DOHH2 (cell line): ENCODE measurements around the gene TMEM184A.

Experiments
- H3F3A ChIP-seq: fragments of 200-600 bp; sonication (generic), shearing (Covaris generic); 2 replicates; pipeline ENCODE4 v1.6.0; 2016; ENCODE audit warnings: antibody characterized with exemption, mild to moderate bottlenecking; ENCODE audit not compliant: control insufficient read depth, insufficient read depth
- H3K27ac ChIP-seq: fragments of 200-600 bp; sonication (generic); 2 replicates; pipeline ENCODE4 v1.5.1; 2014; ENCODE audit warnings: low read depth, mild to moderate bottlenecking, low read length, moderate library complexity
- H3K27me3 ChIP-seq: fragments of 200-600 bp; sonication (generic); 2 replicates; pipeline ENCODE4 v1.6.1; 2014; ENCODE audit warnings: mild to moderate bottlenecking, low read length, mixed read lengths; ENCODE audit not compliant: control insufficient read depth
- H3K36me3 ChIP-seq: fragments of 200-600 bp; sonication (generic); 2 replicates; pipeline ENCODE4 v1.6.1; 2014; ENCODE audit warnings: mild to moderate bottlenecking, low read length, moderate library complexity, mixed read lengths; ENCODE audit not compliant: control insufficient read depth
- H3K4me1 ChIP-seq: fragments of 200-600 bp; sonication (generic); 2 replicates; pipeline ENCODE4 v1.6.1; 2014; ENCODE audit warnings: mild to moderate bottlenecking, low read length, mixed read lengths; ENCODE audit not compliant: control insufficient read depth
- H3K4me2 ChIP-seq: fragments of 200-600 bp; sonication (generic); 2 replicates; pipeline ENCODE4 v1.6.0; 2014; ENCODE audit warnings: mild to moderate bottlenecking, low read length, moderate library complexity
- H3K4me3 ChIP-seq: fragments of 200-600 bp; sonication (generic); 2 replicates; pipeline ENCODE4 v1.5.1; 2014; ENCODE audit warnings: mild to moderate bottlenecking, low read length, mixed read lengths
- H3K79me2 ChIP-seq: fragments of 200-600 bp; sonication (generic); 2 replicates; pipeline ENCODE4 v1.6.1; 2014; ENCODE audit warnings: mild to moderate bottlenecking, low read length, mixed read lengths; ENCODE audit not compliant: control insufficient read depth
- H3K9me2 ChIP-seq: fragments of 200-600 bp; sonication (generic); replicated peaks from 2 replicates; pipeline ENCODE4 v1.6.1; 2014; ENCODE audit warnings: mild to moderate bottlenecking, low read length, mixed read lengths; ENCODE audit not compliant: control insufficient read depth
- H3K9me3 ChIP-seq: fragments of 200-600 bp; sonication (generic); 2 replicates; pipeline ENCODE4 v1.6.1; 2014; ENCODE audit warnings: antibody characterized with exemption, low read length, mixed read lengths; ENCODE audit not compliant: control insufficient read depth, insufficient read depth
- H4K20me1 ChIP-seq: fragments of 200-600 bp; sonication (generic); 2 replicates; pipeline ENCODE4 v1.6.0; 2014; ENCODE audit warnings: low read depth, mild to moderate bottlenecking, antibody characterized with exemption, low read length, moderate library complexity; ENCODE audit not compliant: control insufficient read depth, insufficient read depth
- CTCF ChIP-seq: fragments of 200-600 bp; sonication (generic); IDR thresholded peaks from one replicate; pipeline ENCODE4 v1.5.1; 2014; ENCODE audit warnings: antibody characterized with exemption, mild to moderate bottlenecking, low read depth, low read length; ENCODE audit not compliant: poor library complexity, severe bottlenecking
- EZH2phosphoT487 ChIP-seq: fragments of 200-600 bp; sonication (generic); IDR thresholded peaks from 2 replicates; pipeline ENCODE4 v1.6.1; 2017; ENCODE audit warnings: borderline replicate concordance, mild to moderate bottlenecking, antibody characterized with exemption, low read length, moderate library complexity, mixed read lengths

TMEM184A gene

DNA sequence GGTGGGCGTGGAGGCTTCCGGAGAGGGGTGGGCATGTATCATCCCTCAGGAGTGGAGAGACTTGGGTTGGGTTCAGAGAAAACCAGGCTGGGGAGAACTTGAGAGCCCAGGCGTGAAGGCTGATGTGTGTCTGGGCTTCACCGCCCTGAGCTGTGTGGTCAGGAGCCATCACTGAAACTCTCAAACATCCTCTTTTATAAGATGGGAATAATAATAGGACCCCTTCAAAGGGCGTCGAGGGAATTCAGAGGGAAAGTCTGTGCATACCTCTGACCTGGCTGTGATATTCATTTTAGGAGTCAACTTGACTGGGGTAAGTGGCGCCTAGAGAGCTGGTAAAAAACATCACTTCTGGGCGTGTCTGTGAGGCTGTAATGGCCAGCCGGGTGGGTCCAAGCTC lies 34.9 kb upstream of the TMEM184A start:
- TF ChIP-seq CTCF (no peak), EZH2phosphoT487 (no peak)
- H3K27me3 ChIP-seq: peaks cover 40% of the 10 kb centered on the region
- no peak overlapping the region for H3K27ac ChIP-seq

GRCh38 chr7:1590476-1590875 lies 34.5 kb upstream of the TMEM184A start:
- TF ChIP-seq CTCF: no peak
- no peak for TF ChIP-seq EZH2phosphoT487
- H3K4me2 ChIP-seq: no peak overlapping the region
- H3K36me3 ChIP-seq: no peaks in the 10 kb centered on the region
- H3K9me3 ChIP-seq: no peaks in the 10 kb centered on the region
- no peak overlapping the region for H3K27ac ChIP-seq
- peaks cover 40% of the 10 kb centered on the region for H3K27me3 ChIP-seq
- H3F3A ChIP-seq: no peaks in the 10 kb centered on the region
- H4K20me1 ChIP-seq: 0 out of 2 replicates have a peak, but pooled peaks cover 2% of the 10 kb centered on the region
- H3K79me2 ChIP-seq: no peaks in the 10 kb centered on the region
- H3K9me2 ChIP-seq: no peaks in the 10 kb centered on the region
- no peak overlapping the region for H3K4me3 ChIP-seq
- peaks cover 23% of the 10 kb centered on the region for H3K4me1 ChIP-seq

More for the DNA sequence above, 34.9 kb upstream of the TMEM184A start:
- no peaks in the 10 kb centered on the region for H3K36me3 ChIP-seq
- H3K9me2 ChIP-seq: no peaks in the 10 kb centered on the region
- H4K20me1 ChIP-seq: 0 out of 2 replicates have a peak, but pooled peaks cover 2% of the 10 kb centered on the region
- no peak overlapping the region for H3K4me2 ChIP-seq
- no peaks in the 10 kb centered on the region for H3F3A ChIP-seq
- H3K79me2 ChIP-seq: no peaks in the 10 kb centered on the region
- peaks cover 23% of the 10 kb centered on the region for H3K4me1 ChIP-seq
- no peaks in the 10 kb centered on the region for H3K9me3 ChIP-seq
- H3K4me3 ChIP-seq: no peak overlapping the region

DNA sequence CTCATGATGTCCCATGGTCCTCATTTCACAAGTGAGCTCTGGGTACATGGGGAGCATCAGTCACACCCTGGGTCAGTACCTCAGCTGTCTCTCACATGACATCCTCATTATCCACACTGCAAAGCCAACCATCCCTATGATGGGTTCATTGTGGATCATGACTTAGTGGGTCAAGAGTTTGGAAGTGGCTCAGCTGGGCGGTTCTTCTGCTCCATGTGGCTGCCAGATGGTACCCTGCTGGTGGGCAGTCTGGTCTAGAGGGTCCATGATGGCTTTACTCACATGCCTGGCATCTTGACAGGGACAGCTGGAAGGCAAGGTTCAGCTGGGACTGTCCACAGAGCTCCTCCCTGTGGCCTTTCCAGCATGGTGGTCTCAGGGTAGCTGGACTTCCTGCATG lies 33.0 kb upstream of the TMEM184A start:
- H3F3A ChIP-seq: no peaks in the 10 kb centered on the region
- H3K9me2 ChIP-seq: no peaks in the 10 kb centered on the region
- H3K4me2 ChIP-seq: no peak overlapping the region
- no peaks in the 10 kb centered on the region for H3K36me3 ChIP-seq
- 0 out of 2 replicates have a peak, but pooled peaks cover 2% of the 10 kb centered on the region for H4K20me1 ChIP-seq
- peaks cover 23% of the 10 kb centered on the region for H3K4me1 ChIP-seq
- no peaks in the 10 kb centered on the region for H3K79me2 ChIP-seq
- H3K27me3 ChIP-seq: peaks cover 40% of the 10 kb centered on the region
- H3K4me3 ChIP-seq: no peak overlapping the region
- no peak overlapping the region for H3K27ac ChIP-seq
- TF ChIP-seq CTCF: no peak
- TF ChIP-seq EZH2phosphoT487: no peak
- no peaks in the 10 kb centered on the region for H3K9me3 ChIP-seq

DNA sequence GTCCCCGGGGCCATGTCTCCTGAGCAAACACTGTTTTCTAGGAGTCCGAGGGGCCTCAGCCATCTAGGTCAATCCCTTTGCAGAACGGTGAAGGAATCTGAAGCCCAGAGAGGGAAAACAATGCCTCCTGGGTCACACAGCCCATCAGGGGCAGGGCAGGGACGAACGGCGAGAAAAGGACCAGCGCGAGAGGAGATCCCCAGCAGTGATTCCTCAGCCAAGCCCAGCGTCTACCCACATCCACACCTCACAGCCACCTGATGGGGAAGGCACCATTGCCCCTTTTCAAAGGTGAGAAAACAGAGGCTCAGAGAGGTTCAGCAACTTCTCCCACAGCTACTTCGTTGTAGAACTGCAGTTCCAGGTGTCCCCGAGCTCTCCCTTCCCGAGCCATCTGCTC lies 31.7 kb upstream of the TMEM184A start:
- H3K79me2 ChIP-seq: no peaks in the 10 kb centered on the region
- H3K4me1 ChIP-seq: peaks cover 22% of the 10 kb centered on the region
- no peaks in the 10 kb centered on the region for H3K9me3 ChIP-seq
- peaks cover 35% of the 10 kb centered on the region for H3K27me3 ChIP-seq
- no peak overlapping the region for H3K4me2 ChIP-seq
- no peaks in the 10 kb centered on the region for H3F3A ChIP-seq
- no peak overlapping the region for H3K4me3 ChIP-seq
- 0 out of 2 replicates have a peak, but pooled peaks cover 2% of the 10 kb centered on the region for H4K20me1 ChIP-seq
- TF ChIP-seq CTCF (no peak), EZH2phosphoT487 (no peak)
- H3K9me2 ChIP-seq: no peaks in the 10 kb centered on the region
- no peak overlapping the region for H3K27ac ChIP-seq
- no peaks in the 10 kb centered on the region for H3K36me3 ChIP-seq
